Measurements from ENCODE around the gene PPP2R2B. TPM values are rescaled to one million over a fixed set of nuclear protein-coding genes. Genes with fewer than 3 reads are reported as not detected.

The PPP2R2B gene
- total RNA-seq (2022; extraction: Qiagen RNA extraction; ENCODE audit: low read depth), result 0.13 to 0.24 TPM (median 0.14 TPM) in 4 of 5 replicates, not detected in the other

GRCh38 chr5:146878476-146879172 lies at the start of gene PPP2R2B:
Gene PPP2R2B (minus strand): TSS chr5:146878757.

